Left cardiac atrium (tissue), 4 donors: Measurements from ENCODE around the gene PIBF1. TPM values are rescaled to one million over a fixed set of nuclear protein-coding genes. Genes with fewer than 3 reads are reported as not detected.
"Not testable (repeated sequence)": the region's sequence is repeated elsewhere in the genome, so short reads cannot be mapped to it uniquely, and the experiment has no call there.

Experiments
- ATAC-seq, 2 donors: fragments of 200-7000 bp; cut with Tn5 transposase; one replicate each; pipeline ENCODE4 v1.9.1; 2020; ENCODE audit warnings: mild to moderate bottlenecking in 2 of 2, moderate library complexity in 2 of 2
- DNase-seq: peaks from one replicate; pipeline ENCODE4 v3.0.0-alpha.2; 2020
- intact Hi-C, 2 donors: fragments of 100-400 bp; cut with DNase I; formaldehyde crosslinking; loops; one replicate each; pipeline versions ENCODE4 v1.14.1 to v1.15.1; 2022 to 2023
- long read RNA-seq: library from polyadenylated mRNA; unstranded; transcript quantifications from one replicate; pipeline ENCODE4 v2.0.0, GENCODE V29; 2021
- total RNA-seq, 2 donors: library from RNA; stranded (reverse); fragmentation: NEBNext Ultra II Directional; extraction: Animal tissue kit (Norgen Biotek cat#: 25700); gene quantifications; one replicate each; pipeline ENCODE4 v1.2.1, GENCODE V29; 2021
- donor health status: DM: no; HTN: yes; CAD: no.
- donor health status: DM: no; HTN: yes; CAD: no; lungs with severe emphysema.
- donor health status: DM: yes; HTN: yes; CAD: no.
- donor health status: Dilated cardiomyopathy.

Gene PIBF1
- total RNA-seq, result 10 to 100 TPM; 12.2 to 13.5 TPM
- long read RNA-seq, transcript PIBF1-201 (18 exons, 3,154 nt), result major isoform, 13 of 18 reads
- long read RNA-seq, partial matches to known transcripts, result 2 of 18 reads
- long read RNA-seq, other reads (novel, unspliced or antisense), result 3 of 18 reads

- peak; percentile 98 for DNase-seq
- ATAC-seq, result peak; percentile 100
- intact Hi-C loops, result loop anchor here in 1 of 2 donors (5.0 kb wide), 1 partner anchor 49 kb away; no protein-coding TSS in a partner anchor
Observed at GRCh38 chr13:72781451-72782439, at the start of gene PIBF1, which contains the start of gene DIS3. TSS of gene PIBF1 (plus strand) at chr13:72782133. CDS start at chr13:72783470, 1,337 bp downstream. TSS of gene DIS3 (minus strand) at chr13:72781900. CDS start at chr13:72781832, 68 bp downstream.

- no peak for DNase-seq
- intact Hi-C loops, result no loop called here
- ATAC-seq, result no peak
Observed at GRCh38 chr13:72737033-72737432, 44.9 kb upstream of the PIBF1 start.

- DNase-seq (no peak), ATAC-seq (no peak)
- intact Hi-C loops, result no loop called here
Observed at GRCh38 chr13:72740015-72740414, 41.9 kb upstream of the PIBF1 start.

- no peak for DNase-seq
- intact Hi-C loops, result no loop called here
- ATAC-seq, result no peak
Observed at GRCh38 chr13:72745260-72745659, 36.7 kb upstream of the PIBF1 start.

- ATAC-seq, result no peak
- intact Hi-C loops, result no loop called here
Observed at GRCh38 chr13:72751220-72751619, 30.7 kb upstream of the PIBF1 start.

GRCh38 chr13:72754111-72754510 lies 27.8 kb upstream of the PIBF1 start:
- intact Hi-C loops, result no loop called here
- DNase-seq (no peak), ATAC-seq (no peak)

More at GRCh38 chr13:72751220-72751619, 30.7 kb upstream of the PIBF1 start:
- DNase-seq, result no peak

GRCh38 chr13:72757792-72758535 lies 24.0 kb upstream of the PIBF1 start:
- intact Hi-C loops, result no loop called here
- no peak for DNase-seq
- ATAC-seq, result no peak

GRCh38 chr13:72760189-72760588 lies 21.7 kb upstream of the PIBF1 start:
- ATAC-seq, result no peak
- intact Hi-C loops, result no loop called here
- DNase-seq, result no peak

- DNase-seq (no peak), ATAC-seq (no peak)
- intact Hi-C loops, result no loop called here
Observed at GRCh38 chr13:72763411-72763810, 18.5 kb upstream of the PIBF1 start.

GRCh38 chr13:72774019-72774418 lies 7.9 kb upstream of the PIBF1 start:
- ATAC-seq (no peak), DNase-seq (no peak)
- intact Hi-C loops, result no loop called here

- ATAC-seq (no peak), DNase-seq (no peak)
- intact Hi-C loops, result loop anchor here in 1 of 2 donors (5.0 kb wide), 1 partner anchor 50 kb away; no protein-coding TSS in a partner anchor
Observed at GRCh38 chr13:72782717-72783116, 784 bp downstream of the PIBF1 start.

- ATAC-seq, DNase-seq: not testable (repeated sequence)
- intact Hi-C loops, result loop anchor here in 1 of 2 donors (5.0 kb wide), 1 partner anchor 52 kb away; no protein-coding TSS in a partner anchor
Observed at GRCh38 chr13:72784679-72785078, 2.7 kb downstream of the PIBF1 start.

GRCh38 chr13:72788831-72789230 lies 6.9 kb downstream of the PIBF1 start:
- intact Hi-C loops, result no loop called here
- ATAC-seq (no peak), DNase-seq (no peak)

- DNase-seq (no peak), ATAC-seq (no peak)
- intact Hi-C loops, result no loop called here
Observed at GRCh38 chr13:72792640-72793039, 10.7 kb downstream of the PIBF1 start.

- ATAC-seq, result no peak
- intact Hi-C loops, result no loop called here
- no peak for DNase-seq
Observed at GRCh38 chr13:72798817-72799216, 16.9 kb downstream of the PIBF1 start.

GRCh38 chr13:72804301-72804700 lies 22.4 kb downstream of the PIBF1 start:
- ATAC-seq, result no peak
- intact Hi-C loops, result loop anchor here in 1 of 2 donors (10.0 kb wide), 1 partner anchor 900 kb away; no protein-coding TSS in a partner anchor
- no peak for DNase-seq

- DNase-seq (no peak), ATAC-seq (no peak)
- intact Hi-C loops, result loop anchor here in 1 of 2 donors (10.0 kb wide), 1 partner anchor 899 kb away; no protein-coding TSS in a partner anchor
Observed at GRCh38 chr13:72805676-72806346, 23.9 kb downstream of the PIBF1 start.

GRCh38 chr13:72806514-72806913 lies 24.6 kb downstream of the PIBF1 start:
- DNase-seq, ATAC-seq: not testable (repeated sequence)
- intact Hi-C loops, result loop anchor here in 1 of 2 donors (10.0 kb wide), 1 partner anchor 898 kb away; no protein-coding TSS in a partner anchor
